ENCODE data around the gene RASGRF1.

- TF ChIP-seq NFRKB (IDR thresholded peaks at IDR 0.05) (no peak), PKNOX1 (IDR thresholded peaks at IDR 0.05) (no peak), ZNF384 (IDR thresholded peaks at IDR 0.05) (no peak)
These were observed 104.6 kb downstream of the RASGRF1 start for GRCh38 chr15:78985859-78986475.
